ENCODE measurements around the gene EXOSC2.

The EXOSC2 gene

DNA sequence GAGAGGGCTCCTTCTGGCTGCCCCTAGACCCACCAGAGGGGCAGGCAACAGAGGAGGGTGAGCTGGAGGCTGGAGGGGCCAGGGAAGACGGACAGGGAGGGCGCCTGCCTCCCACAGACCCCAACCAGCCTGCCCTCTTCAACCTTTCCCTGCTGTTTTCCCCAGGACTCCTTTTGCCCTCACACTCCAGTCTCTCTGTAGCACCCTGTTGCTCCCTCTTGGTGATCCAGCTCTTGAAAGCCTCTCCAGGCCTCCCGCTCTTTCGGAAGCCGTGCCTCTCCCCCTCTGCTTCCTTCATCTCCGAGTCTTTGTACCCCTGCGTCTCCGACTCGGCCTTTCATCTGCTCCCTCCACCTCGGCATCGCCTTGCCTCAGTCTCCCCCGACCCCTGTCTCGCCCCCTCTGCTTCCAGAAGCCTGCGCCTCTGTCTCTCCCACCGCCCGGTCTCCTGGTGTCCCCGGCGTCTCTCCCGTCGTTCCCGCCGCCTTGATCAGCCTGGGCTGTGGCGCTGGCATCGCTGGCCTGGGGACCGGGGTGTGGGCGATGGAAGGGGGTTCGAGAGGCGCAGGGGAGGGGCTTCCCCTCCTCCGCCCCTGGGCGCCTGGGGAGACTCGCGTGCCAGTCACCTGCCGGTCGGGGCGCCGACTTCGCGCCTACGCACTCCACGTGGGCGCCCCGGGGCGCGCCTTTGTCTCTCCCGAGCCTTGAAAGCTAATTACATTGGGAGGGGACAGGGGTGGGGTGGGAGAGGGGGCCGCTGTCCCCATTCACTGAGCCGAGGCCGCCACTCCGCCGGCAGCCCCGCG is 34.5 kb upstream of the EXOSC2 start:
- Histone ChIP-seq H3K36me3 (ENCODE audit: insufficient read depth) (no peaks in the 10 kb centered on the region), H3K79me2 (ENCODE audit: insufficient read depth, low read depth) (no peaks in the 10 kb centered on the region), H3K27me3 (ENCODE audit: insufficient read depth, low read depth) (peaks cover 71% of the 10 kb centered on the region), H3K9ac (no peak overlapping the region), H3K4me2 (no peak overlapping the region), H4K20me1 (ENCODE audit: insufficient read depth) (no peaks in the 10 kb centered on the region), H2AFZ (ENCODE audit: low read depth) (no peak overlapping the region), H3K4me3 (IDR thresholded peaks at IDR 0.05; ENCODE audit: insufficient read depth, low read depth, low read length) (no peak overlapping the region), H3K27ac (no peak overlapping the region), H3K4me1 (ENCODE audit: low read depth, poor library complexity, severe bottlenecking) (no peaks in the 10 kb centered on the region)
- TF ChIP-seq, protein P1, sequence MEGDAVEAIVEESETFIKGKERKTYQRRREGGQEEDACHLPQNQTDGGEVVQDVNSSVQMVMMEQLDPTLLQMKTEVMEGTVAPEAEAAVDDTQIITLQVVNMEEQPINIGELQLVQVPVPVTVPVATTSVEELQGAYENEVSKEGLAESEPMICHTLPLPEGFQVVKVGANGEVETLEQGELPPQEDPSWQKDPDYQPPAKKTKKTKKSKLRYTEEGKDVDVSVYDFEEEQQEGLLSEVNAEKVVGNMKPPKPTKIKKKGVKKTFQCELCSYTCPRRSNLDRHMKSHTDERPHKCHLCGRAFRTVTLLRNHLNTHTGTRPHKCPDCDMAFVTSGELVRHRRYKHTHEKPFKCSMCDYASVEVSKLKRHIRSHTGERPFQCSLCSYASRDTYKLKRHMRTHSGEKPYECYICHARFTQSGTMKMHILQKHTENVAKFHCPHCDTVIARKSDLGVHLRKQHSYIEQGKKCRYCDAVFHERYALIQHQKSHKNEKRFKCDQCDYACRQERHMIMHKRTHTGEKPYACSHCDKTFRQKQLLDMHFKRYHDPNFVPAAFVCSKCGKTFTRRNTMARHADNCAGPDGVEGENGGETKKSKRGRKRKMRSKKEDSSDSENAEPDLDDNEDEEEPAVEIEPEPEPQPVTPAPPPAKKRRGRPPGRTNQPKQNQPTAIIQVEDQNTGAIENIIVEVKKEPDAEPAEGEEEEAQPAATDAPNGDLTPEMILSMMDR (conservative IDR thresholded peaks at IDR 0.05; ENCODE audit: low read depth, low read length): no peak

GRCh38 chr9:130659699-130660248 is 33.8 kb upstream of the EXOSC2 start:
- Histone ChIP-seq H3K9ac (no peak overlapping the region), H3K27me3 (ENCODE audit: insufficient read depth, low read depth) (peaks cover 75% of the 10 kb centered on the region), H3K4me2 (no peak overlapping the region), H2AFZ (ENCODE audit: low read depth) (no peak overlapping the region), H3K4me3 (IDR thresholded peaks at IDR 0.05; ENCODE audit: insufficient read depth, low read depth, low read length) (no peak overlapping the region), H3K4me1 (ENCODE audit: low read depth, poor library complexity, severe bottlenecking) (no peaks in the 10 kb centered on the region), H3K27ac (no peak overlapping the region), H3K36me3 (ENCODE audit: insufficient read depth) (no peaks in the 10 kb centered on the region), H3K79me2 (ENCODE audit: insufficient read depth, low read depth) (no peaks in the 10 kb centered on the region), H4K20me1 (ENCODE audit: insufficient read depth) (no peaks in the 10 kb centered on the region)
- TF ChIP-seq, protein P1 (conservative IDR thresholded peaks at IDR 0.05; ENCODE audit: low read depth, low read length): no peak

DNA sequence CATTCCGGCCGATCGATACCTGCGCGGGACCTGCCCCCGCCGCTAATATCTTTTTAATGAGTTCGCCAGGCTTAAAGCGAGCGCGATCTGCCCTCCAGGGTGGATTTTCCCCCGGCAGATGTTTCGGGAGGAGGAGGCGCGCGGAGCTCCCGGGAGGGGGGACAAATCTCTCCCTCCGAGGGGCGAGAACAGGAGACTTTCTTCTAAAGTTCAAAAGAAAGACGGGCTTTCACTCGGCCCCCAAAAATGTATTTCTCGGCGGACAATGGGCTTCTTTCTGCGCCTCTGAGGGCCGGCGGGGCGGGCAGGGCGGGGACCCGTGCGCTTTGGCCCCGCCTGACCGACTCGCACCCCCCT is 33.3 kb upstream of the EXOSC2 start:
- Histone ChIP-seq H4K20me1 (ENCODE audit: insufficient read depth) (no peaks in the 10 kb centered on the region), H2AFZ (ENCODE audit: low read depth) (no peak overlapping the region), H3K36me3 (ENCODE audit: insufficient read depth) (no peaks in the 10 kb centered on the region), H3K9ac (no peak overlapping the region), H3K27me3 (ENCODE audit: insufficient read depth, low read depth) (peaks cover 73% of the 10 kb centered on the region), H3K79me2 (ENCODE audit: insufficient read depth, low read depth) (no peaks in the 10 kb centered on the region), H3K4me3 (IDR thresholded peaks at IDR 0.05; ENCODE audit: insufficient read depth, low read depth, low read length) (no peak overlapping the region), H3K27ac (no peak overlapping the region), H3K4me2 (no peak overlapping the region), H3K4me1 (ENCODE audit: low read depth, poor library complexity, severe bottlenecking) (no peaks in the 10 kb centered on the region)
- TF ChIP-seq, protein P1 (conservative IDR thresholded peaks at IDR 0.05; ENCODE audit: low read depth, low read length): no peak

DNA sequence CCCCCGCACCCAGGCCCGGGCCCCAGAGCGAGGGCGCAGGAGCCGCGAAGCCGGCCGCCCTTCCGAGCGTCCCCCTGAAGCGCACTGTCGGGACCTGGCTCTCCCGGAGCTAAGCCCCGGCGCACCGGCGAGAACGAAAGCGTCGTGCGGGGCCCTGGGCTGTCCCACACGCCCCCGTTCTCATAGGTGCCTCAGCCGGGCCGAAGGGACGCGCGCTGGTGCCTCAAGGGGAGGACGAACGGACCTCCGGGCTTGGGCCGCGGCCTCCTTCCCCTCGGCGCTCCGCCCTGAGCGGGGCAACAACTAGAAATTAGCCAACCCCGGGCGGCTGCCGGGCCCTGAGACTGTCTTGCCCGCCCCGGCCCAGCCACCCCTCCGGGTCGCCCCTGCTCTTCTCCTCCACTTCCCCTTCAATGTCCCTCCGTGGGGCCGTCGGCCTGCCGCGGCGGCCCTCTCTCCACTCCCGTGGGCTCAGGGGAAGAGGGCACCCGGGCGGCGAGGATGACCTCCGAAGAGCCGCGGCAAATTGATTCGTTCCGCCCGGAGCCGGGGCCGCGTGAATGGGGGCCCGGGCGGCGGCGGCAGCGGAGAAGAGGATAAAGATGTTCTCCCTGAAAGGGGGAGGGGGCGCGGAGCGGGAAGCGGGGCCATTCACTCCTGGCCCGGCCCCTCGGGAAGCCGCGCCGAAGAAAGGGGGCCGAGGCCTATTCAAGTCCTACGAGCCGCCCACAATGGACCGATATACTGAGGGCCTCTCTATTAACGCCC is 32.7 kb upstream of the EXOSC2 start:
- no peak overlapping the region for H2AFZ ChIP-seq (ENCODE audit: low read depth)
- H3K36me3 ChIP-seq (ENCODE audit: insufficient read depth): no peaks in the 10 kb centered on the region
- H4K20me1 ChIP-seq (ENCODE audit: insufficient read depth): no peaks in the 10 kb centered on the region
- H3K4me3 ChIP-seq (IDR thresholded peaks at IDR 0.05; ENCODE audit: insufficient read depth, low read depth, low read length): no peak overlapping the region
- no peaks in the 10 kb centered on the region for H3K4me1 ChIP-seq (ENCODE audit: low read depth, poor library complexity, severe bottlenecking)
- TF ChIP-seq, protein P1 (conservative IDR thresholded peaks at IDR 0.05; ENCODE audit: low read depth, low read length): no peak
- H3K4me2 ChIP-seq: no peak overlapping the region
- no peak overlapping the region for H3K27ac ChIP-seq
- H3K9ac ChIP-seq: no peak overlapping the region
- no peaks in the 10 kb centered on the region for H3K79me2 ChIP-seq (ENCODE audit: insufficient read depth, low read depth)
- H3K27me3 ChIP-seq (ENCODE audit: insufficient read depth, low read depth): peaks cover 73% of the 10 kb centered on the region

Data from KMS-11 (cell line).